ENCODE measurements around the gene NUP153.
"Not testable (repeated sequence)": the region's sequence is repeated elsewhere in the genome, so short reads cannot be mapped to it uniquely, and the experiment has no call there.

Gene NUP153

GRCh38 chr6:17706580-17707370 lies at the start of gene NUP153:
NUP153 (minus strand) TSS chr6:17706925; CDS start chr6:17706387, 538 bp downstream.
- peak; percentile 98 for DNase-seq

DNA sequence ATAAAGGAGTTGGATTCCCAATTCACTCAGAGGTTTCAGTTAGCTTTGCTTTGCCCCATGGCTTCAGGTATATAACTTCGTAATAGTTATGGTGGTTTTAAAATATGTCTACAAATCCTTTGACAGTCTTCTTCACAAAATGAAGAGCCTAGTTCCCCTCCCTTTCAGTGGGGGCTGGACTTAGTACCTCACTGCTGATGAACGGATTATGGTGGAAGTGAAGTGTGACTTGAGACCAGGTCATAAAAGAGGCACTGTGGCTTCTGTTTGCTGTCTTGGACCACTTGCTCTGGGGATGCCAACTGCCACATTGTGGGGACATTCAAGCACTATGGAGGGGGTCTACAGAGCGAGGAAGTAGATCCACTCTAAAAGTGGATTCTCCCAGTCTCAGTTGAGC lies 47.5 kb upstream of the NUP153 start:
- no peak for DNase-seq

GRCh38 chr6:17745324-17745723 lies 38.6 kb upstream of the NUP153 start:
- not testable (repeated sequence) for DNase-seq

DNA sequence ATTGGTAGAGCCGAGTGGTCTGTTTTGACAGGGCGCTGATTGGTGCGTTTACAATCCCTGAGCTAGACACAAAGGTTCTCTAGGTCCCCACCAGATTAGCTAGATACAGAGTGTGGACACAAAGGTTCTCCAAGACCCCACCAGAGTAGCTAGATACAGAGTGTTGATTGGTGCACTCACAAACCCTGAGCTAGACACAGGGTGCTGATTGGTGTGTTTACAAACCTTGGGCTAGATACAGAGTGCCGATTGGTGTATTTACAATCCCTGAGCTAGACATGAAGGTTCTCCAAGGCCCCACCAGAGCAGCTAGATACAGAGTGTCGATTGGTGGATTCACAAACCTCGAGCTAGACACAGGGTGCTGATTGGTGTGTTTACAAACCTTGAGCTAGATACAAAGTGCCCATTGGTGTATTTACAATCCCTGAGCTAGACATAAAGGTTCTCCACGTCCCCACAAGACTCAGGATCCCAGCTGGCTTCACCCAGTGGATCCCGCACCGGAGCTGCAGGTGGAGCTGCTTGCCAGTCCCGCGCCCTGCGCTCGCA lies 38.1 kb upstream of the NUP153 start:
- DNase-seq, result not testable (repeated sequence)

GRCh38 chr6:17744019-17744756 lies 37.5 kb upstream of the NUP153 start:
- DNase-seq, result no peak

GRCh38 chr6:17741507-17741906 lies 34.8 kb upstream of the NUP153 start:
- DNase-seq, result no peak

DNA sequence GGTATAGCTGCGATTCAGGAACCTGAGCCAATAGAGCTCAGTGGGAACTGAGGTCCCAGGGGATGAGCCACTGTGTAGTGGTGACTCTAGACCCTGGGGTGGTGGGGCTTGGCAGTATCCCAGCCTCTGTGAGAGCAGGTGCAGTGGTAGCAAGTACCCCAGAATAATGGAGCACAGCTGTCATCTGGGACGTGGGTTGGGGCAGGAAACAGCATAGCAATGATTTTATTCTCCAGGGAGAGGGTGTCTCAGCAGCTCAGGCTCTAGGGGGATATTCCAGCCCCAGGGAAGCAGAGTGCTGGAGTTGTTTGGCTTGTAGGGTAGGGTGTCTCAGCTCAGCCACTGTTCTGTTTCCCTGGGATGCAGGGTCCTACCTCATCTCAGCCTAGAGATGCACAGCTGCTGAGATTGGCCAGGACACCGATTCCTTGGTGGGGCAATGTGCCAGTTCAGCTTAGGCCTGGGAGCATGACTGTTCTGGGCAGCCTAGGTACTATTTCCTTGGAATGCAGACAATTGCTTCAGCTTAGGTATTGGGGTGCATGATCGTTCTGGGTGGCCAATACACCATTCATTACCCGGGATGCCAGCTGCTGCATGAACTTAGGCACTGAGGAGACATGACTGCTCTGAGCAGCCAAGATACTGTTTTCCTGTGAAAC lies 34.0 kb upstream of the NUP153 start:
- no peak for DNase-seq

- no peak for DNase-seq
Observed at GRCh38 chr6:17737704-17738252, 31.1 kb upstream of the NUP153 start.

- not testable (repeated sequence) for DNase-seq
Observed at GRCh38 chr6:17735311-17735710, 28.6 kb upstream of the NUP153 start.

DNA sequence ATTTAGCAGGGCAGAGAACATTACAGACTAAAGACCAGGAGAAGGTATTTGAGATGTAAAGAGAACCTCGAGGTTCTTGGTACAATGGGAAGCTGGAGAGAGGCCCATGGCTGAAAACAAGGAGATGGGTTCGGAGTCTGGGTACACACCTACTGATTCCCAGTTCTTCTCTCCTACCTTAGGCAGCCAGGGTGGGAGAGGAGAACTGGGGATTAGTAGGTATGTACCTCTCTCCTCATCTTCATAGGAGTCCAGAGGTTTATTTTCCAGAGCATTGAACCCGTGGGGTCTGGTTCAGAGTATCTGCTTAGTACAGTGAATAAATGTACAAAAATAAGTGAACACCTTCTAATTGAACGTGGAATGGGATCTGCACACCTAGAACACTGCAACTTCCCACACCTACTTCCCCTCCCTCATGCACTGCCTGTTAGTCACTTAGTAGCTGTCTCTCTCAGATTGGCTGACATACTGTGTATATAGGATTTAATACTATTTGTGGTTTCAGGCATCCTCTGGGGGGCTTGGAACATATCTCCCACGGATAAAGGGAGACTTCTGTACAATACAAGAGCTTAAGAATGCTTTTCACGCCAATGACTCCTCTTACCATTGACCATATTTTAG lies 23.5 kb upstream of the NUP153 start:
- no peak for DNase-seq

DNA sequence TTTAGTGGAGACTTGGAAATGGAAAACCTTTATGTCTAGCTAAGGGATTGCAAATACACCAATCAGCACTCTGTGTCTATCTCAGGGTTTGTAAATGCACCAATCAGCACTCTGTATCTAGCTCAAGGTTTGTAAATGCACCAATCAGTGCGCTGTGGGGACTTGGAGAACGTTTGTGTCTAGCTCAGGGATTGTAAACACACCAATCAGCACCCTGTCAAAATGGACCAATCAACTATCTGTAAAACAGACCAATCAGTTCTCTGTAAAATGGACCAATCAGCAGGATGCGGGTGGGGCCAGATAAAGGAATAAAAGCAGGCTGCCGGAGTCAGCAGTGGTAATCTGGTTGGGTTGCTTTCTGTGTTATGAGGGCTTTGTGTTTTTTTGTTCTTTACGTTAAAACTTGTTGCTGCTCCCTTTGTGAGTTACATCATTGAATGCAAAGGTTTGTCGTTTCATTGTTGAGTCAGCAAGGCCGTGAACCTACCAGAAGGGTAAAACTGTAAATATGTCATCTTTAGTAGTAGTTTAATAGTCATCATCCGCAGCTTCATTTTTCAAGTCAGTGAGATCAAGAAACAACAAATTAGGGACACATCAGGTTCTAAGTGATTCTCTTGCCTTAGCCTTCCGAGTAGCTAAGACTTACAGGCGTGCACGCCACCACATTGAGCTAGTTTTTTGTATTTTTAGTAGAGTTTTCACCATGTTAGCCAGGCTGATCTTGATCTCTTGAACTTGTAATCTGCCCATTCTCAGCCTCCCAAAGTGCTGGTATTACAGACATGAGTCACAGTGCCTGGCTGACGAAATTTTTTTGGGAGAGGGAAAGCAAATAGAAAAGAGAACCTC lies 22.7 kb upstream of the NUP153 start:
- DNase-seq, result no peak

DNA sequence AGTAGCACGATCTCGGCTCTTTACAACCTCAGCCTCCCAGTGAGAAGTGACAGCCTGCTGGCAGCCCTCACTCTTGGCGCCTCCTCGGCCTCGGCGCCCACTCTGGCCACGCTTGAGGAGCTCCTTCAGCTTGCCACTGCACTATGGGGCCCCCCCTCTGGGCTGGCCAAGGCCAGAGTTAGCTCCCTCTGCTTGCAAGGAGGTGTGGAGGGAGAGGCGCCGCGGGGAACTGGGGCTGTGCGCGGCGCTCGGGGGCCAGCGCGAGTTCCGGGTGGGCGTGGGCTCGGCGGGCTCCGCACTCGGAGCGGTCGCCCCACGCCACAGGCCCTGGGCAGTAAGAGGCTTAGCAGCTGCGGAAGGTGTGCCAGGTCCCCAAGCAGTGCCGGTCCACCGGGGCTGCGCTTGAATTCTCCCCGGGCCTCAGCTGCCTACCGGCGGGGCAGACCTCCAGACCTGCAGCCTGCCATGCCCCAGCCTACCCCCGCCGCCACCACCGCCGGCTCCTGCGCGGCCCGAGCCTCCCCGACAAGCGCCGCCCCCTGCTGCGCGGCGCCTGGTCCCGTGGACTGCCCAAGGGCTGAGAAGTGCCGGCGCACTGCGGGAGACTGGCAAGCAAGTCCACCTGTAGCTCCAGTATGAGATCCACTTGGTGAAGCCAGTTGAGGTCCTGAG lies 22.0 kb upstream of the NUP153 start:
- DNase-seq, result no peak

DNA sequence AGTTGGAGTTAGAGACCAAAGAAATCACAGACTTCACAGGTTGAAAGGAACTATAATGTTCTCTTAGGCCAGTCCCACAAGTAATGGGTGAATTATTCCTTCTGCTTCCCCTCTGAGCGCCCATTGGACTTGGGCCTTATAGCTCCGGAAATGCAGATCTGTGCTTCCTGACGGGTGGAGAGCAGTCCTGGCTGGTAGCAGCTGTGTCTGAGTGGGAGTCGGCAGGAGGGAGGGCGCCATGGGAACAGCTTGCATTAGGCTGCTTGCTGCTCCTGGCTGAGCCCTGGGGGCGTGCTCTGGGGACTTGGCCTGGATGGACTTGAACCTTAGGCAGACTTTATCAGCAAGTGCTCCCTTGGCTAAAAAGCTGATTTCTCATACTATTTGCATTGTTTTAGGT lies 18.4 kb upstream of the NUP153 start:
- DNase-seq, result no peak

GRCh38 chr6:17724341-17724740 lies 17.6 kb upstream of the NUP153 start:
- DNase-seq, result no peak

DNA sequence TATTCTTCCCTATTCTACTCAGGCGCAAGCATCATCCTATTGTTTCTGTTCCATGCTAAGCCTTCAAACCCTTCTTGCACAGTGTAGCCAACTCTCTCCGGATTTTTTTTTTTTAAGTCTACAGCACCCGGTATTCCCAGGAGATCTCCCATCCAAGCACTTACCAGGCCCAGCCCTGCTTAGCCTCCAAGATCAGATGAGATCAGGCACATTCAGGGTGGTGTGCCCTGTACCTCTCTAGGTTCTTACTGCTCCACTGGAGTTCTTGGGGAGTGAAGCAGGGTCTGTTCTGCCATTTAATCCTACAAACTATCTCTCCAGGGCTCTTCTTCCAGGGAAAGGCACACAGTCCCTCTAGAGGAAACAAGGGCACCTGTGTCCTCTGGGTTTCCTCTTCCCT lies 14.9 kb upstream of the NUP153 start:
- no peak for DNase-seq

DNA sequence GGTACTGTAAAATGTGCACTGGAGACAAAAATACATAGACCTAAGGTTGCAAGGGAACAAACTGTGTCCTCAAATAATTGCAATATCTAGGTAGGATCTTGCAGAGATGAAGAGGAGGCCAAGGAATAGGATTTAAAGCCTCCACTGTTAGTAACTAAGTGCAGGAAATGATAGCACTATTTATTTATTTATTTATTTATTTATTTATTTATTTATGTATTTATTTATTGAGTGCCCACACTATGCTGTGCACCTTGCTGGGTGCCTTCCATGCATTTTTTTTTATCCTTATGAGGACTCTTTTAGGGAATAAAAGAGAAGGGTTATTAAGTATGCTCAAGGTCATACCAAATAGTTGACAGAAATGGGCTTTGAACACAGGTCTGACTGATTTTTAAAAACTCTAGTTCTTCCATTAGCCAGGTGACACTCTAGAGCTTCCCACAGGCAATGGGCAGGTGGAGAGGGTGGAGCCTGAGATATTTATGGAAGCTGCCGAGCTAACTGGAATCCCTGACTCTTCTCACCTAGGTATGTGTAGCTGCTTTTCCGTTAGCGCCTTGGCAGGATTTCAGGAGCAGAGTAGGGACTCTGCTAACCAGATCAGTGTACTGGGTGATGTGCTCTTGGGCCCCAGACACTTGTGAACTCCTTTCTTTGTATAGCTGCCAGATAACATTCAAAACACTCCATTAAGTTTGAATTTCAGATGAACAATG lies 12.8 kb upstream of the NUP153 start:
- DNase-seq, result no peak

- no peak for DNase-seq
Observed at GRCh38 chr6:17716221-17716620, 9.5 kb upstream of the NUP153 start.

DNA sequence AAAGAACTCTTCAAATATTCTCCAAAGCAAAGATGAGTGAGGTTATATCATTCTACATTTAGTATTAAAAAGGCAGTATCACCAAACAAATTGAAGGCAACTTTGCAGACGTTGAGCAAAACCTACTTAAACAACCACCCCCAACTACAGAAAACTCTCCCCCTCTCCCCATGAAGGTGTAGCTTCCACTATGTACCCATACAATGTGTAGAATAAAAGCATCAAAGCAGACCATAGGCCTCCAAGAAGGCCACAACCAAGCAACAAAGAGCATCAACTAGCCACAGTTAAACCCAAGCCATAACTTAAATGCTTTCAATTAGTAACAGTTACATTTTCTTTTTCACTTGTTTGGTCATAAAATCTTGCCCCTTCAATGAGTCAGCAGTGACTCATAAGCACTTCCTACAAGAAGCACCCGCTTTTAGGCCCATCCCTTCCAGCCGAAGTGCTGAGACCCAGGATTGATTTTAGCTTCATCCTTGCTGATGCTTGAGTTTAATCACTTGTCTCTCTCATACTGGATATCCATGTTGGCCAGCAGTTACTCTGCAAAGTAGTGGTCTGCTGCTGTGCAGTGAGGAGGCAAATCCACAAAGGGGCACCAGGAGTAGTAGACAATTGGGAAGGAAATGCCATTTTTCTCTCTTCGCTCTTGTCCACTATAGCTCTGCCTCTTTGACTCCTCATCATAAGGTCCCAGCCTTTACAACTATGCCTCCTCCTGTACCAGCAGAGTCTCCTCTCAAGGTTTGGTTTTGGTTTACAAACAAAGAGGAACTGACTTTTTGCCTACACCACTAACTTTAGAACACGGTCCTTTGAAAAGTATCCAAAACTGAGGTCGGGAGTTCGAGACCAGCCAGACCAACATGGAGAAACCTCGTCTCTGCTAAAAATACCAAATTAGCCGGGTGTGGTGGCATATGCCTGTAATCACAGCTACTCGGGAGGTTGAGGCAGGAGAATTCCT lies 8.4 kb upstream of the NUP153 start:
- peak; percentile 41 for DNase-seq

GRCh38 chr6:17714177-17714576 lies 7.5 kb upstream of the NUP153 start:
- DNase-seq, result no peak
